Endodermal cell (in vitro differentiated cells): ENCODE results near the gene WDR91. TPM values are rescaled to one million over a fixed set of nuclear protein-coding genes. Genes with fewer than 3 reads are reported as not detected.

Experiments
- DNase-seq: peaks from one replicate; pipeline ENCODE4 v3.0.0-alpha.2; 2017
- H3K27ac ChIP-seq: 2 replicates; pipeline ENCODE4 v1.5.1; 2013; ENCODE audit warnings: mild to moderate bottlenecking, low read depth, low read length, moderate library complexity
- H3K27me3 ChIP-seq: 2 replicates; pipeline ENCODE4 v1.6.1; 2013; ENCODE audit warnings: mild to moderate bottlenecking, low read length, moderate library complexity; ENCODE audit not compliant: insufficient read depth, control insufficient read depth, poor library complexity, severe bottlenecking
- H3K36me3 ChIP-seq: 2 replicates; pipeline ENCODE4 v1.7.0; 2013; ENCODE audit warnings: mild to moderate bottlenecking, low read length, moderate library complexity; ENCODE audit not compliant: control insufficient read depth, insufficient read depth
- H3K4me1 ChIP-seq: one replicate; pipeline ENCODE4 v1.7.0; 2013; ENCODE audit warnings: low read length; ENCODE audit not compliant: control insufficient read depth, insufficient read depth
- H3K4me3 ChIP-seq: 2 replicates; pipeline ENCODE4 v1.5.1; 2013; ENCODE audit warnings: mild to moderate bottlenecking, low read length, moderate library complexity
- H3K9ac ChIP-seq: 2 replicates; pipeline ENCODE4 v1.6.1; 2013; ENCODE audit warnings: mild to moderate bottlenecking, low read length, moderate library complexity; ENCODE audit not compliant: poor library complexity, severe bottlenecking; ENCODE audit errors: extremely low read depth
- H3K9me3 ChIP-seq: 2 replicates; pipeline ENCODE4 v1.6.1; 2013; ENCODE audit warnings: mild to moderate bottlenecking, low read length, moderate library complexity; ENCODE audit not compliant: control insufficient read depth
- H3K27ac Mint-ChIP-seq: 2 replicates; pipeline ENCODE4 v1.8.0; 2020; ENCODE audit warnings: mixed read lengths
- H3K27me3 Mint-ChIP-seq: 2 replicates; pipeline ENCODE4 v1.8.0; 2021; ENCODE audit warnings: mild to moderate bottlenecking, mixed read lengths; ENCODE audit not compliant: insufficient read depth
- H3K36me3 Mint-ChIP-seq: 2 replicates; pipeline ENCODE4 v1.8.0; 2020; ENCODE audit warnings: low read depth, mixed read lengths
- H3K4me1 Mint-ChIP-seq: 2 replicates; pipeline ENCODE4 v1.8.0; 2020; ENCODE audit warnings: mixed read lengths
- H3K4me3 Mint-ChIP-seq: 2 replicates; pipeline ENCODE4 v1.8.0; 2020; ENCODE audit warnings: mild to moderate bottlenecking, moderate library complexity, mixed read lengths
- H3K9me3 Mint-ChIP-seq: 2 replicates; pipeline ENCODE4 v1.8.0; 2020; ENCODE audit warnings: mild to moderate bottlenecking, mixed read lengths
- CTCF ChIP-seq: fragments of 200-600 bp; sonication (generic); conservative IDR thresholded peaks from 2 replicates; pipeline ENCODE4 v1.5.0; 2021; ENCODE audit warnings: antibody characterized with exemption, mild to moderate bottlenecking
- WGBS, 2 experiments: methylation state at CpG; one replicate each; pipeline versions ENCODE4 v1.1.5 to v1.1.7; 2013; ENCODE audit warnings: missing lambda C conversion rate in 2 of 2, mixed read lengths in 1 of 2; ENCODE audit not compliant: insufficient coverage in 1 of 2, insufficient read length in 1 of 2; 5-methylcytosine and 5-hydroxymethylcytosine counted together
- total RNA-seq, 2 donors: library from RNA; stranded (reverse); fragmentation: NEBNext Ultra II Directional in 1 of 2; extraction: Animal tissue kit (Norgen Biotek cat#: 25700) in 1 of 2; gene quantifications; 2 replicates in 1 of 2; 3 replicates in 1 of 2; pipeline ENCODE4 v1.2.1, GENCODE V29; 2021

WDR91 gene
- total RNA-seq, 2 donors from 2014 or later: 8.2 to 9.6 TPM

GRCh38 chr7:135181261-135181928 lies 29.9 kb downstream of the WDR91 start:
- H3K27me3 ChIP-seq: no peaks in the 10 kb centered on the region
- Mint-ChIP-seq H3K36me3 (peaks cover 51% of the 10 kb centered on the region), H3K9me3 (peaks cover 49% of the 10 kb centered on the region), H3K27ac (no peak overlapping the region), H3K4me3 (no peak overlapping the region), H3K27me3 (no peaks in the 10 kb centered on the region), H3K4me1 (no peaks in the 10 kb centered on the region)
- H3K9ac ChIP-seq: no peak overlapping the region
- DNase-seq: no peak
- H3K4me1 ChIP-seq: no peaks in the 10 kb centered on the region
- no peak overlapping the region for H3K4me3 ChIP-seq
- no peak overlapping the region for H3K27ac ChIP-seq
- H3K9me3 ChIP-seq: peaks cover 41% of the 10 kb centered on the region
- no peak for TF ChIP-seq CTCF
- WGBS, 2 experiments: 84 to 92% methylated on average over 2 to 3 of the region's 3 CpGs
- peaks cover 18% of the 10 kb centered on the region for H3K36me3 ChIP-seq

- Histone ChIP-seq H3K27ac (no peak overlapping the region), H3K9me3 (peaks cover 41% of the 10 kb centered on the region), H3K4me3 (no peak overlapping the region), H3K9ac (no peak overlapping the region), H3K36me3 (peaks cover 11% of the 10 kb centered on the region), H3K4me1 (no peaks in the 10 kb centered on the region), H3K27me3 (no peaks in the 10 kb centered on the region)
- Mint-ChIP-seq H3K4me3 (no peak overlapping the region), H3K9me3 (peaks cover 49% of the 10 kb centered on the region), H3K27me3 (no peaks in the 10 kb centered on the region), H3K4me1 (no peaks in the 10 kb centered on the region), H3K36me3 (peaks cover 43% of the 10 kb centered on the region), H3K27ac (no peak overlapping the region)
- WGBS, 2 experiments: 95 to 100% methylated on average over 5 of the region's 5 CpGs
- no peak for DNase-seq
- TF ChIP-seq CTCF: no peak
Observed at GRCh38 chr7:135180122-135180521, 31.2 kb downstream of the WDR91 start.

GRCh38 chr7:135179321-135179925 lies 31.9 kb downstream of the WDR91 start:
- Histone ChIP-seq H3K27me3 (no peaks in the 10 kb centered on the region), H3K36me3 (peaks cover 11% of the 10 kb centered on the region), H3K4me3 (no peak overlapping the region), H3K27ac (no peak overlapping the region), H3K4me1 (no peaks in the 10 kb centered on the region), H3K9ac (no peak overlapping the region), H3K9me3 (peaks cover 41% of the 10 kb centered on the region)
- no peak overlapping the region for H3K27ac Mint-ChIP-seq
- TF ChIP-seq CTCF: no peak
- H3K9me3 Mint-ChIP-seq: peaks cover 49% of the 10 kb centered on the region
- no peaks in the 10 kb centered on the region for H3K4me1 Mint-ChIP-seq
- H3K4me3 Mint-ChIP-seq: no peak overlapping the region
- DNase-seq: no peak
- H3K27me3 Mint-ChIP-seq: no peaks in the 10 kb centered on the region
- H3K36me3 Mint-ChIP-seq: peaks cover 39% of the 10 kb centered on the region
- 92 to 96% methylated on average over 8 of the region's 8 CpGs for WGBS, 2 experiments
